CD4-positive, alpha-beta T cell treated with Interleukin-6 at 100 ng/mL for 8 hours (primary cell): ENCODE results near the gene ZBTB16.

Experiments used
- DNase-seq: peaks from one replicate; pipeline ENCODE4 v3.0.0-alpha.2; 2020; ENCODE audit warnings: mixed read lengths, low spot score

The ZBTB16 gene

GRCh38 chr11:114059278-114059983 lies at the start of gene ZBTB16:
TSS of gene ZBTB16 (plus strand) at chr11:114059711. CDS start at chr11:114063301, 3,590 bp downstream.
- peak; percentile 64 for DNase-seq

GRCh38 chr11:114010931-114011330 lies 48.6 kb upstream of the ZBTB16 start:
- DNase-seq, result no peak

GRCh38 chr11:114011443-114011842 lies 48.1 kb upstream of the ZBTB16 start:
- DNase-seq, result no peak

GRCh38 chr11:114015117-114015516 lies 44.4 kb upstream of the ZBTB16 start:
- DNase-seq, result no peak

GRCh38 chr11:114016986-114017385 lies 42.5 kb upstream of the ZBTB16 start:
- no peak for DNase-seq

- no peak for DNase-seq
Measured at GRCh38 chr11:114017723-114018122, 41.8 kb upstream of the ZBTB16 start.

- DNase-seq, result no peak
Measured at GRCh38 chr11:114019046-114019445, 40.5 kb upstream of the ZBTB16 start.

GRCh38 chr11:114019574-114019973 lies 39.9 kb upstream of the ZBTB16 start:
- DNase-seq, result no peak

GRCh38 chr11:114025329-114025907 lies 34.1 kb upstream of the ZBTB16 start:
- no peak for DNase-seq

- DNase-seq, result peak; percentile 10
Measured at GRCh38 chr11:114026355-114026754, 33.2 kb upstream of the ZBTB16 start.

GRCh38 chr11:114027391-114027790 lies 32.1 kb upstream of the ZBTB16 start:
- no peak for DNase-seq

- no peak for DNase-seq
Measured at GRCh38 chr11:114027926-114028325, 31.6 kb upstream of the ZBTB16 start.

- no peak for DNase-seq
Measured at GRCh38 chr11:114031246-114031966, 28.1 kb upstream of the ZBTB16 start.

- DNase-seq, result no peak
Measured at GRCh38 chr11:114031967-114032320, 27.6 kb upstream of the ZBTB16 start.

GRCh38 chr11:114033066-114033465 lies 26.4 kb upstream of the ZBTB16 start:
- DNase-seq, result no peak

GRCh38 chr11:114033572-114033971 lies 25.9 kb upstream of the ZBTB16 start:
- DNase-seq, result no peak

GRCh38 chr11:114034956-114035355 lies 24.6 kb upstream of the ZBTB16 start:
- no peak for DNase-seq

GRCh38 chr11:114036147-114036811 lies 23.2 kb upstream of the ZBTB16 start:
- peak; percentile 55 for DNase-seq

GRCh38 chr11:114036958-114037357 lies 22.6 kb upstream of the ZBTB16 start:
- no peak for DNase-seq

GRCh38 chr11:114039551-114039950 lies 20.0 kb upstream of the ZBTB16 start:
- no peak for DNase-seq

GRCh38 chr11:114040706-114041211 lies 18.8 kb upstream of the ZBTB16 start:
- no peak for DNase-seq

- no peak for DNase-seq
Measured at GRCh38 chr11:114042234-114042633, 17.3 kb upstream of the ZBTB16 start.
